ENCODE results near the gene NRXN3.

Gene NRXN3

DNA sequence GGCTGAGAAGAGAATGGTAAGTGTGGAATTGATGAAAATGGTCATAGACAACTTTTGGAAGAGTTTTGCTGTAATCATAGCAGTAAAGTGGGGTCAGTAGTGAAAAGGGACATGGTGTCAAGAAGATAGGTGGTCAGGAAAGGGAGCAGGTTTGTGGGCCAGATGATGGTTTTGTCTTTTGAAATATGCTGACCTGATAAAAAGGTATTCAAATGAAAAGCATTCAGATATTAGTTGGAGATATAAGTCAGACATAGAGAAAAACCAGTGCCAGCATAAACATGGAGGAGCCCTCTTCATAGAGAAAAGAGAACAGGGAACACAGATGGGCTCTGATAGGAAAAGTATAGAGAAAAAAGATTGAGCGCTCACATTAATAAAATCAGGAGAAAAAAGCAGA is 518.3 kb downstream of the NRXN3 start:
- H3K4me3 ChIP-seq (ENCODE audit: low read length): no peak overlapping the region
- DNase-seq (ENCODE audit: low read depth): no peak
- TF ChIP-seq CTCF (conservative IDR thresholded peaks at IDR 0.05; ENCODE audit: low read depth, low read length): no peak

- no peak for TF ChIP-seq CTCF (conservative IDR thresholded peaks at IDR 0.05; ENCODE audit: low read depth, low read length)
- H3K4me3 ChIP-seq (ENCODE audit: low read length): no peak overlapping the region
- no peak for DNase-seq (ENCODE audit: low read depth)
Observed at GRCh38 chr14:78690836-78691235, 520.7 kb downstream of the NRXN3 start.

- H3K4me3 ChIP-seq (ENCODE audit: low read length): no peak overlapping the region
- TF ChIP-seq CTCF (conservative IDR thresholded peaks at IDR 0.05; ENCODE audit: low read depth, low read length): peak; percentile 73
- peak; percentile 38 for DNase-seq (ENCODE audit: low read depth)
Observed at GRCh38 chr14:78697341-78697740, 527.2 kb downstream of the NRXN3 start.

- no peak for TF ChIP-seq CTCF (conservative IDR thresholded peaks at IDR 0.05; ENCODE audit: low read depth, low read length)
- DNase-seq (ENCODE audit: low read depth): no peak
Observed at GRCh38 chr14:78698991-78699390, 528.8 kb downstream of the NRXN3 start.

DNA sequence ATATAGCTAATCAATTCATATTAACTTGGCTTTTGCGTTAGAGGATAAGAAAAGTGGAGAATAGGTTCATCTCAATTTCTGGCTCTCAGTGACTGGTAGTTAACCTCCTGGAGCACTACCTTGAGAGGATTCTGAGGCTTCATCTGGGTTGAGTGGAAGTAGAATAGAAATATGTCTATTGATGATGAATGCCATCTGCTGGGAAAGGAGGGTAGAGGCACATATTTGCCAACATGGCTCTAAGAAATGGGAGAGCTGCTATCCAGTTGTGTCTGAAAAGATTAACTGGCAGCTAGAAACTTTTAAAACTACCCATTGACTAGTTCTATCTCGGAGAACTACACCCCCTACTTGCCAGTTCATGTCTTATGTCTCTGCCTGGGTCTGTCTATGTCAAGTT is 530.1 kb downstream of the NRXN3 start:
- no peak for DNase-seq (ENCODE audit: low read depth)
- TF ChIP-seq CTCF (conservative IDR thresholded peaks at IDR 0.05; ENCODE audit: low read depth, low read length): peak; percentile 33
- no peak overlapping the region for H3K4me3 ChIP-seq (ENCODE audit: low read length)

More at GRCh38 chr14:78698991-78699390, 528.8 kb downstream of the NRXN3 start:
- H3K4me3 ChIP-seq (ENCODE audit: low read length): no peak overlapping the region

- no peak for DNase-seq (ENCODE audit: low read depth)
- TF ChIP-seq CTCF (conservative IDR thresholded peaks at IDR 0.05; ENCODE audit: low read depth, low read length): no peak
Observed at GRCh38 chr14:78701246-78701645, 531.1 kb downstream of the NRXN3 start.

DNA sequence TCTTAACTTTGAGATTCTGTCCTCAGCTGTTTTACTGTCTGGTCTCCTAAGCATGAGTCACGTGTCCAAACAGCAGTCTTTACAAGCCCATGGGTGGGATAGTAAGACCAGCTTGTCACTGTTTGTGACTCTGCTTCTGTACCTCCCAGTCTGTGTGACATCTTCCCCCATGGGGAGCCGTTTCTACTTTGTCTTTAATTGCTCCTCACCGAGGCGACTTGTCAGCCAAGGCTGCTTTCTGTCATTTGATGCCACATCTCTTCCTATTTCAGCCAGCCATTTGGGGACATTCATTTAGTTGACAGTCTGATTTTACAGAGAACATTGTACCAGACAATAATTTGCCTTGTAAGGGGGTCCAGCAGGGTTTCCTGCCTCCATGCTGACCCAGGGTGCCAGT is 534.8 kb downstream of the NRXN3 start:
- no peak for DNase-seq (ENCODE audit: low read depth)
- no peak for TF ChIP-seq CTCF (conservative IDR thresholded peaks at IDR 0.05; ENCODE audit: low read depth, low read length)
- H3K4me3 ChIP-seq (ENCODE audit: low read length): no peak overlapping the region

More at GRCh38 chr14:78701246-78701645, 531.1 kb downstream of the NRXN3 start:
- no peak overlapping the region for H3K4me3 ChIP-seq (ENCODE audit: low read length)
